Astrocyte of the spinal cord (primary cell): ENCODE measurements around the gene DGKB.

ENCODE experiments used
- DNase-seq: peaks from one replicate; pipeline ENCODE4 v3.0.0; 2011; ENCODE audit warnings: low read depth, low spot score
- H3K4me3 ChIP-seq: 2 replicates; pipeline ENCODE4 v1.5.1; 2011; ENCODE audit warnings: low read depth, mild to moderate bottlenecking, low read length, moderate library complexity
- CTCF ChIP-seq: IDR thresholded peaks from 2 replicates; pipeline ENCODE4 v1.5.1; 2012; ENCODE audit warnings: low read depth, mild to moderate bottlenecking, low read length, inconsistent platforms
- in situ Hi-C: cut with HindIII; loops from 2 replicates; pipeline ENCODE4 v1.10.0; 2017; ENCODE audit warnings: low sequenced_read_pairs

Gene DGKB

GRCh38 chr7:14332155-14332554, 570.4 kb downstream of the DGKB start:
- peak; percentile 36 for DNase-seq
- H3K4me3 ChIP-seq, result no peak overlapping the region
- TF ChIP-seq CTCF, result no peak
- in situ Hi-C loops, result no loop called here

DNA sequence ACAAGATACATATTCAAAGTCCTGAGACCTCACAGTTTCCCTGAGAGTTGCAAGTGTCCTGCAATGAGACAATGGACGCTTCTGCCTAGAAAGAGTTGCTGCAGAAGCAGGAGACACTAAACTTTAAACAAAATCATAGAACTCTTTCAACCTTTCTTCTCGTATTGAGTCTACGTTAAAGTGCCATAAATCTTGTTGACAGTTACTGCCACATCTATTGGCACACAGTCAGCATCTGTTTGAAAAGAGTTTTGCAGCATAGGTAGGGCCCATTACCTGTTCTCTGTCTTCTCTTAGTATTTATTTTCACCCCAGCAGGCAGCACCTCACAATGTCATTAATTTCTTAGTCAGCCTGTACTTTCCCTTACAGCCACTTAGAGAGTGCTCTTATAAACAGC, 577.8 kb downstream of the DGKB start:
- no peak for TF ChIP-seq CTCF
- no peak for DNase-seq
- no peak overlapping the region for H3K4me3 ChIP-seq
- in situ Hi-C loops, result no loop called here

DNA sequence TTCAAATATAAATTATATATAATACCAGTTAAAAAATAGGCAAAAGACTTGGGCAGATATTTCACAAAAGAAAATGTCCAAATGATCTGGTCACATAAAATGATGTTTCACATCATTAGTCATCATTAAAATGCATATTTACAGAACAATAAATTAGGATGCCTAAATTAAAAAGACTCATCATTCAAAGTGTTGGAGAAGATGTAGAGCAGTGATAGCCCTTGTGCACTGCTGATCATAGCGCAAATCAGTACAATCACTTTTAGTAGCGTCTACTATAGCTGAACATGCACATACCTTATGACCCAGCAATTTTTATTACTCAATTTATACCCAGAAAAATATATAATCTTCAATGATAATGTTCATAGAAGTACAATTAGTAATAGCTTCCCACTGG, 579.8 kb downstream of the DGKB start:
- H3K4me3 ChIP-seq, result no peak overlapping the region
- no peak for TF ChIP-seq CTCF
- no peak for DNase-seq
- in situ Hi-C loops, result no loop called here

GRCh38 chr7:14321947-14322346, 580.6 kb downstream of the DGKB start:
- no peak for TF ChIP-seq CTCF
- H3K4me3 ChIP-seq, result no peak overlapping the region
- in situ Hi-C loops, result no loop called here
- no peak for DNase-seq

GRCh38 chr7:14309432-14309831, 593.1 kb downstream of the DGKB start:
- H3K4me3 ChIP-seq, result no peak overlapping the region
- in situ Hi-C loops, result no loop called here
- no peak for DNase-seq
- no peak for TF ChIP-seq CTCF

DNA sequence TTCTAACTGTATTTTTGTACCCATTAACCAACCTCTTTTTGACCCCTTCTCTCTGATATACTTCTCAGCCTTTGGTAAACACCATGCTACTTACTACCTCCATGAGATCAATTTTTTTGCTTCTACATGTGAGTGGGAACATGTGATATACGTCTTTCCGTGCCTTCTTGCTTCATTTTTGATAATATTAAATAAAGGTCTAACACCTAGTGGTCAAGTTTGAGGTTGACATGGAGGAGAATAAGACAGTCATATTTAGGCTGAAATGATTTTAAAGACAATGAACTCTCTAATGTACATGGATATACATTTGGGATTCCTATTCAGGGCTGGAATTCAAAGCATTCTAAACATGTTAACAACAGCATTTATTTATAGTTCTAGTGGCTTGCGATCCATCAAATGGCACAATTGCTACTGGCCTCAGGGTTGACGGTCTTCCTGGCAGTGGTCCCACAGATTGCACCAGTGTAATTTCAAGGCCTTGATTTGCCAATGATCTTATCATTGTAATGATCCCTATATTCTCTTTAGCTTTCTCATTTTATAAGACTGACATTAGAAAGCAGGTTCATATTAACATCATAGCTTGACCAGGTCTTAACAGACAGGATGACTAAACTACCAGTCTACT, 597.2 kb downstream of the DGKB start:
- in situ Hi-C loops, result no loop called here
- DNase-seq, result no peak
- TF ChIP-seq CTCF, result no peak
- no peak overlapping the region for H3K4me3 ChIP-seq

- no peak overlapping the region for H3K4me3 ChIP-seq
- no peak for TF ChIP-seq CTCF
- in situ Hi-C loops, result no loop called here
- no peak for DNase-seq
Measured at GRCh38 chr7:14303536-14303935, 599.0 kb downstream of the DGKB start.
